AG20443 (cell line): ENCODE measurements around the gene ANTKMT.

Experiments
- DNase-seq: peaks from one replicate; pipeline ENCODE4 v3.0.0; 2012; ENCODE audit warnings: low spot score, mixed read lengths

ANTKMT gene

DNA sequence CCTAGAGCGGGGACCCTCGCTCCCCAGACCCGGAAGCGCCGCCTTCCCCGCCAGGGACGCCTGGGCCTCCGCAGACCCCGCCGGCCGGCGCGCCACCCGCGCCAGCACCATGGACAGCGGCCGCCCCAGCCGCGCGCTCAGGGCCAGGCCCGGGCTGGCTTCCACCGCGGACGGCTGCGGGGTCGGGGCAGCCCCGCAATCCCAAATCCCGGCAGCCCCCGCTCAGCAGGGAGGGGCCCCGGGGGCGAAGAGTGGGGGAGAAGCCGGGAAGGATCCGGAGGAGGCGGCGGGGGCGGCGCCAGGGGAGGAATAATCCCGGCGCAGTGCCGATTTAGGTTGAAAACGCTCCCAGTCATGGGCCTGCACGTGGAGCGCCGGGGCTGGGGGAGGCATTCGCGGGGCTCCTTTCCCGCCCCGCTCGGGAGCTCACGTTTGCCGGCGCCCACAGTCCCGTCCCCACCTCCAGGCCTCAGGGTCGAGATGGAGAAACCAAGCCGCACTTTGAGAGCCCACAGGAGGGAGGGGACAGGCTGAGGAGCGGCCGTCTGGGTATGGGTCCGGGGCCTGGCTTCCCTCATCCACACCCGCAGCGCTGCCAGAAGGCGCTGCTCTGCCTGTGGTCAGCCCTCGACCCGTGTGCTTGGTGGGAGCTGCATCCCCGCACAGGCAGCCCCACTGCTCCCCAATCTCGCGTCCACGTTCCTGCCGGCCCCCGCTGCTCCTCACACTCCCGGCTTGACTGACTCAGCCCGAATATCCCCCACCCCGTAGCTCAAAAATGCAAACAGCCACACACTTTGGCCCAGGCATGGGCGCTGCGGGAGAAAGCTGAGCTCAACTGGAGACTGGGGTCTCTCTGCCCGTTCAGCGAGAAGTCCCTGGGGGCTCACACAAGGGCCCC is 20.0 kb upstream of the ANTKMT start:
- peak; percentile 71 for DNase-seq

DNA sequence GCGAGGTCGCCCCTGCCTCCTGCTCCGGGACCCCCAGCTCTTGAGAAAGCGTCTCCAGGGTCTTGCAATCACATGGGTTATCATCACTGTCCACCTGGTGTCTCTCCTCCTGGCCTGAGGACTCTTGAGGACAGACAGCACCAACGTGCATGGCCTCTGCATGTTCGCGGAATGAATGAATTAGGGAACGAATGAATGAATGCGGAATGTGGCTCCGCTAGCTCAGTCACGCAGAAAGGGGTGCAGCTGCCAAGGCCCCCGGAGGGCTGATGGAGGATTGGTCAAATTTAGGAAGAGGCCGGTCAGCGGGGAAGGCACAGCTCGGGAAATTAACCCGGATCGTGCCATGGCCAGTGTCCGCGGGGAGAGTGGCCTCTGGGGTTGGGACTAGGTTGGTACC is 18.6 kb upstream of the ANTKMT start:
- DNase-seq, result no peak

DNA sequence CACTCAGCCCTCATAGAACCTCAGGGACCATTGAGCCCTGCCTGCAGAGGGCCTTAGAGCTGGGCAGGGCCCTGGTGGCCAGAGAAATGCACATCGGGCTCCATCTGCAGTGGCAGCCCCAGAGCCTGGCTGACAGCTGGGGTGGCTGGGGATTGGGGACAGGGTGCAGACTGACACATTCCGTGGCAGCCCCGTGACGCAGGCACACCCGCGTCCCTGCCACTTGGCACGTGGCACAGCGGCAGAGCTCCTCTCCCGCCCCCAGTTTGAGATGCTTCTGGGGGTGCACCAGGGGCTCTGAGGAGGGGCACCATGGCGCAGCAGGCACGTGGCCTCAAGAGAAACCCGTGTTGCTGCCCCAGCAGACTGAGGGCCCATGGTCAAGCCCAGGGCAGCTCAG is 17.5 kb upstream of the ANTKMT start:
- DNase-seq, result no peak

DNA sequence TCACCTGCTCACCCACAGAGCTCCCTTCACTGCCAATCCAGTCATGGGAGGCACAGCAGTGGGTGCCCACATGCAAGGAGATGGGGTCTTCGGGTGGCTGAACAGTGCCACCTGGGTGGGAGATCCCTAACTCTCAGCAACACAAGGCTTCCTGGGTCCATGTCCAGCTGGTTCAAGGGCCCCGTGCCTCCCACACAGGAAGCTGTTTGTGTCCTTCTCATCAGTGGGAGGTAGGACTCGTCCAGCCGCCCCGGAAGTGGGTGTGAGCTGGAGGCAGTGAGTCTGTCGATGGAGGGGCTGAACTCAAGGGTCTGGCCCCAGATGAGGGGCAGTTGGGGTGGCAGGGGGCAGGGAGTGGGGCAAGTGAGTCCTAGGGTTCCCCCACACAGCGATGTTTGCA is 16.9 kb upstream of the ANTKMT start:
- no peak for DNase-seq

DNA sequence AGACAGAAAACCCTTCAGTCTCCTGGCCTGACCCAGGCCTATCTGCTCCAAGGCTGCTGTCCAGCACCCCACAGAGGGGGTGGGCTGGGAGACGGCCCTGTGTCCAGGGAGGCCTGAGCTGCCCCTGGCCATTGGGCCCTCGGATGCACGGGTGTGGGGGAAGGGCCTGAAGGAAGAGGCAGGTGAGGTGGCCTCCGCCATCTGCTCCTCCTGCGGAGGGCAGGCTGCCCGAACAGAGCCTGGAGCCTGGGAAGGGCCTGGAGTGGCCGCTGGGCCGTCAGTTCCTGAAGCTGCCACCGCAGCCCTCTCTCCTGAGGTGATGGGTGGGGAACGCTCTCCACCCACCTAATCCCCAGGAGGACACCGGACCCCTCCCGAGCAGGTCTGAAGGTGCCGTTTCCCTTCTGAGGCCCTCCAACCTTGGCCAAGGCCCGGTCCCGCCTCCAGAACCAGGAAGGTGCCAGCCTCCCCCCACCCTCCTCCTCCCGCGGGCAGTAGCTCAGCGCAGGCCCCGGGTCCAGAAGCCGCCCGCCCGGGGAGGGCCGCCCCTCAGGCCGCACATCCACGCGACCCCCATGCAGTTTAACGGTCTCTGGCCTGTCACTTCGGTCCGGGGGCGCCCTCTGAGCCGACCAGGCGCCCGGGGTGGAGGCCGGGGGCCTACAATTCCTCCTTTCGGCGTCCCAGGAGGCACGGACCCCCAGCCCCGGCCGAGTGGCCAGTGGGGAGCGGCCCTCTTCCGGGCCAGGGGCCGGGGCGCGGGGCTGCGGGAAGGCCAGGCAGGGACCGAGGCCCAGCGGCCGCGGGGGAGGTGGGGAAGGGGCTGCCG is 16.2 kb upstream of the ANTKMT start:
- no peak for DNase-seq

DNA sequence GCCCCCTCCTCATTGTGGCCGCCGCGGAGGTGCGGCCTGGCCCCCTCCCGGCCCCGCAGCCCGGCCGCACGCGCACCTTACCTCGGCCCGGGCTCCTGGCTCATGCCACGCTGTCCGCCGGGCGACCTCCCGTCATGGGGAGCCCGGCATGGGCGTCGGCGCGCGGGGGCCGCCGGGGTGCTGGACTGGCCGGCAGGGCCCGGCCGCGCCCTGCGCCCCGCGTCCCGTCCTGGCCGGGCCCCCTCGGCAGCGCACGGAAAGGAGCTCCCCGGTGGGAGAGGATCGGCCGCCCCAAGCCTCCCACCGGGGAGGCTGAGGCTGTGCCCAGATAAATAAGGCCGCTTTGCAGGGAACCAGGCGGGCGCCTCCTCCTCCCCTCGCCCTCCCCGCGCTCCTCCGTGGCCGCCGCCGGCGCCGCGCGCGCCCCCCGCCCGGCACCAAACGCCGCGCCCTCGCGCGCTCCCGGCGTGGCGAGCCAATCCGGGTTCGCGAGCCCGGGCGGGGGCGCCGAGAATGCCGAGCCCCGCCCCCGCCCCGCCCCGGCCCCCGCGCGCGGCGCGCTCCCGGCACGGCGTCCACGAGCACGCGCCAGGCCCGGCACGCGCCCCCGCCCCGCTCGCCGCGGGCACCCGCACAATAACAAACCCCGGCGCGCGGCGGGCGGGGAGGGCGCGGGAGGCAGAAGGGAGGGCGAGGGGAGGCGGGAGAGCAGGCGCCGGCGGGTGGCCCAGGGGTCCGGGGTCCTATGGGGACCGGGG is 15.3 kb upstream of the ANTKMT start, which contains the start of gene FBXL16:
Gene FBXL16, minus strand, starts transcription at position 371 of the 758 bp plus-strand sequence. CDS start 8,396 bp downstream, outside the sequence.
- DNase-seq, result peak; percentile 41

DNA sequence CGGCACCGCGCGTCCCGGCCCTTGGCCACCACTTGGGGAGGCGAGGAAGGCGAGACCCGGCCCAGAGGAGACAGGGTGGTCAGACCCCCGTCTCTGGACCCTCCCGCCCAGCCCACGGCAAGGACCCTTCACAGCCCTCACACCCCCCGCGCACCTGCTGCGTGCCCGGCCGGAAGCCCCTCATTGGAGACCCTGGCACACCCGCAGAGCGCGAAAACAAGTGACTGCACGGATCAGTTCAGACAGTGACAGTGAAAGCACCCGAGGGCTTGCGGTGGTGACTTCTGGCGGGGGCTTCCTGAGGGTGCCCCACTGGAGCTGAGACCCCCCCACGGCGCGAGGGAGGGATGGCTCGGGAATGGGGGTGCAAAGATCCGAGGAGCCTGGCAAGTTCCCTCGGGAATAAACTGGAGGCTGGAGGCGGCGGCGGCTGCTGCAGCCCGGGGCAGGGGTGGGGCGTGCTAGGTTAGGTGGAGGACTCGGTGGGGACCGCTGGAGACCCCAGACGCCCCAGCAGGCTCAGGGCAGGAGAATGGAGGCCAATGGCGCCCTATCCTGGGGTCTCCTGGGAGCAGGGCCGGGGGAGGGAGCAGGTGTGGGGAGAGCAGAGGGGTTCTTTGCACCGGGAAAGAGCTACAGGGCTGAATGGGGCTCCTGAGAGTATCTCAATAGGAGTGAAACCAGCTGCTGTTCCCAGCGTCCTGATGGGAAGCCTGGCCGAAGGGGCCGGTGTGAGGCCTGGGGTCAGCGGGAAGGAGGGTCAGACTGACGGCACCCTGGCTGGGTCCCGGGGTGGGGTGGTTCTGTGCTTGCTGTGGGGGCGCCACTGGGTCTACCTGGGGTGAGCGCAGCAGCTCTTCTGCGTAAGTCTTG is 14.5 kb upstream of the ANTKMT start:
- DNase-seq, result no peak

DNA sequence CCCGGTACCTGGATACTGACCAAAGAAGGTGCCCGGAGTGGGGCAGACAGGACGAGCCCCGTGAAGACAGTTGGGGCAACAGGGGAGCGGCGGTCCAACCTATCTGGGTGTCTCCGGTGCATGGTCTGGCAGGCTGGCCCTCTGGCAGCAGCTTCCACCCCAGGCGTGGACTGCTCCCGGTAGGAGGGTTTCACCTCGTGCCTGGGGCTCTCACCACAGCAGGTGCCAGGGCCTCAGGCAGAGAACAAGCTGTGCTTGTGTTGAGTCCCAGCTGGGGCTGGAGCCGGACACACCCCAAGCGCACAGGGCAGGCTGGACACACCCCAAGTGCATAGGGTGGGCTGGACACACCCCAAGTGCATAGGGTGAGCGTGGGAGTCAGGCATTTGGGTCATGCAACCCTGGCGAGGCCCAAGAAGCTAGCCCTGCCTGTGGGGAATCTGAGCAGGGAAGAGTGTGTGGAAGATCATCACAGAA is 13.8 kb upstream of the ANTKMT start:
- DNase-seq, result no peak

- DNase-seq, result no peak
Measured at GRCh38 chr16:708019-708418, 12.9 kb upstream of the ANTKMT start.

DNA sequence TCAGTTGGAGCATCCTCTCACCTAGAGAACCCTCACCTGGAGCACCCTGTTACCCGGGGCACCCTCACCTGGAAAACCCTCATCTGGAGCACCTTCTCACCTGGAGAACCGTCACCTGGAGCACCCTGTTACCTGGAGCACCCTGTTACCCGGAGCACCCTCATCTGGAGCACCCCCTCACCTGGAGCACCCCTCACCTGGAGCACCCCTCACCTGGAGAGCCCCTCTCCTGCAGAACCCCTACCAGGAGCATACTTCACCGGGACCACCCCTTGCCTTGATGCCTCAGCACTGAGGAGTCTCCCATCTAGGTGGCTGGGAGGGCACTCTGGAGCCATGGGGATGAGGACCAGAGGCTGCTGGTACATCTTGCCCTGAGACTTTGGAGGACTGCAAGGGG is 12.0 kb upstream of the ANTKMT start:
- DNase-seq, result no peak

- DNase-seq, result peak; percentile 85
Measured at GRCh38 chr16:709566-710499, 11.1 kb upstream of the ANTKMT start.

- no peak for DNase-seq
Measured at GRCh38 chr16:710500-711075, 10.4 kb upstream of the ANTKMT start.

- no peak for DNase-seq
Measured at GRCh38 chr16:711084-711483, 9.9 kb upstream of the ANTKMT start.

- DNase-seq, result peak; percentile 90
Measured at GRCh38 chr16:711548-712320, 9.2 kb upstream of the ANTKMT start.

DNA sequence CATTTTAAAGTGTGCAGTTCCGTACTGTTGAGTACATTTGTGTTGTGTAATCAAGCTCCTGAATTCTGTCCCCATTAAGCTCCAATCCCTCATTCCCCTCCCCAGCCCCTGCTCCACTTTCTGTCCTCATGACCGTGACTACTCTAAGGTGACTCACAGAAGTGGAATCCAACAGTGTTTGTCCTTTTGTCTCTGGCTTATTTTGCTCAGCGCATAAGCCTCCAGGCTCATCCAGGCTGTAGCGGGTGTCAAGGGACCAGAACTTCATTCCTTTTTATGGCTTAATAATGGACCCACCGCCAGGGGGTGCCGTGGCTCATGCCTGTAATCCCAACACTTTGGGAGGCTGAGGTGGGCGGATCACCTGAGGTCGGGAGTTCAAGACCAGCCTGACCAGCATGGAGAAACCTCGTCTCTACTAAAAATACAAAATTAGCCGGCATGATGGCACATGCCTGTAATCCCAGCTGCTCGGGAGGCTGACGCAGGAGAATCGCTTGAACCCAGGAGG is 8.2 kb upstream of the ANTKMT start:
- DNase-seq, result peak; percentile 84

GRCh38 chr16:714079-714478 is 6.9 kb upstream of the ANTKMT start:
- no peak for DNase-seq

DNA sequence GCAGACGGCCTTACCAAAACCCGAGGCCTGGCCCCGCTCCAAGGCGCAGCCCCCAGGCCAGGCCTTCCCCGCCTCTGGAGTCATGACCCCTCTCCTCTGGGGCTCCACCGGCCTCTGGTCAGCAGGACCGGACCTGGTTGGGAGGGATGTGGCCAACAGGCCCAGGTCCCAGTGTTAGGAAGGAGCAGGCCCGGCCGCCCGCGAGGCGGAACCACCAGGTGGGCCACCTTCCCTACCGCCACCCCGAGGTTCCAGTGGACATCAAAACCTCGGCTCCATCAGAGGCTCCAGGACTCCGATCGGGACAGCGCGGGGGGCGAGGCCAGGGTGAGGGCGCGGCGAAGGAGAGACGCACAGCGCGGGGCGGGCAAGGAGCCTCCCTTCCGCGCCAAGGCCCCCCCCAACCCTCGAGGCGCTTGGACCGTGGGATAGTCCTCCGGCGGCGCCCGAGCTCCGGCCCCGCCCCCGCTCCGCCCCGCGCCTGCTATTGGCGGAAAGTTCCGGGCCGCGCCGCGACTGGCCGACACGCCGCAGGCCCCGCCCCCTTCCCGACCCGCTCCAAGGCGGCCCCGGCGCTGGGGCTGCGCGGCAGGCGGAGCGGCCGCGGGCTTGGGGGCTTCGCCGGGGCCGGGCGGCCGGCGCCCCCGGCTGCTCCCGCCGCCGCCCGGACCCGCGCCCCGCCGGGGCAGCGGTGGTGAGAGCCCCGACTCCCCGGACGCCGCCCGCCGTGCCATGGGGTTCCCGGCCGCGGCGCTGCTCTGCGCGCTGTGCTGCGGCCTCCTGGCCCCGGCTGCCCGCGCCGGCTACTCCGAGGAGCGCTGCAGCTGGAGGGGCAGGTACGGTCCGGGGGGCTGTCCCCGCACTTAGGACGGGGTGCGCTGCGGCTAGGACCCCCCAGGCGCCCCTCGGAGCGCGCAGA is 6.1 kb upstream of the ANTKMT start, which contains the start of gene METRN:
Gene METRN, plus strand, starts transcription at position 561 of the 919 bp plus-strand sequence. Its CDS starts 172 bp downstream, at position 733.
- peak; percentile 97 for DNase-seq
